Measurements from ENCODE around the gene AXDND1.

Gene AXDND1

GRCh38 chr1:179575497-179576314 is 209.9 kb downstream of the AXDND1 start, which contains the start of gene NPHS2:
TSS of gene NPHS2 (minus strand) at chr1:179575948. CDS start at chr1:179575864, 84 bp downstream.
- DNase-seq (ENCODE audit: low spot score), result no peak

- DNase-seq (ENCODE audit: low spot score), result no peak
Measured at GRCh38 chr1:179576509-179576908, 210.7 kb downstream of the AXDND1 start.

GRCh38 chr1:179583771-179584320 is 218.1 kb downstream of the AXDND1 start:
- no peak for DNase-seq (ENCODE audit: low spot score)

GRCh38 chr1:179586107-179586823 is 220.5 kb downstream of the AXDND1 start:
- no peak for DNase-seq (ENCODE audit: low spot score)

- no peak for DNase-seq (ENCODE audit: low spot score)
Measured at GRCh38 chr1:179587336-179587735, 221.6 kb downstream of the AXDND1 start.

- no peak for DNase-seq (ENCODE audit: low spot score)
Measured at GRCh38 chr1:179588425-179589024, 222.8 kb downstream of the AXDND1 start.

- no peak for DNase-seq (ENCODE audit: low spot score)
Measured at GRCh38 chr1:179589509-179589908, 223.7 kb downstream of the AXDND1 start.

GRCh38 chr1:179590671-179591070 is 224.9 kb downstream of the AXDND1 start:
- no peak for DNase-seq (ENCODE audit: low spot score)

GRCh38 chr1:179591253-179591591 is 225.5 kb downstream of the AXDND1 start:
- DNase-seq (ENCODE audit: low spot score), result no peak

- DNase-seq (ENCODE audit: low spot score), result no peak
Measured at GRCh38 chr1:179591592-179592580, 226.1 kb downstream of the AXDND1 start, which contains the start of gene TDRD5. TSS of gene TDRD5 (plus strand) at chr1:179591832. CDS start at chr1:179592616, 784 bp downstream.

- no peak for DNase-seq (ENCODE audit: low spot score)
Measured at GRCh38 chr1:179598631-179599030, 232.9 kb downstream of the AXDND1 start.

GRCh38 chr1:179599623-179600249 is 234.0 kb downstream of the AXDND1 start:
- DNase-seq (ENCODE audit: low spot score), result no peak

GRCh38 chr1:179601093-179601492 is 235.3 kb downstream of the AXDND1 start:
- no peak for DNase-seq (ENCODE audit: low spot score)
